Epithelial cell of proximal tubule (primary cell): ENCODE measurements around the gene NR2F1-AS1. TPM values are rescaled to one million over a fixed set of nuclear protein-coding genes. Genes with fewer than 3 reads are reported as not detected.

Source experiments
- DNase-seq: peaks from one replicate; pipeline ENCODE4 v3.0.0-alpha.2; 2011; ENCODE audit warnings: low read depth
- H3K4me3 ChIP-seq: 2 replicates; pipeline ENCODE4 v1.5.1; 2011; ENCODE audit warnings: low read depth, mild to moderate bottlenecking, low read length
- CTCF ChIP-seq: conservative IDR thresholded peaks from 2 replicates; pipeline ENCODE4 v1.5.1; 2012; ENCODE audit warnings: low read depth, mild to moderate bottlenecking, low read length
- total RNA-seq: library from RNA; depleted of rRNA; stranded (reverse); fragments of >200 nt; gene quantifications from 2 replicates; pipeline ENCODE4 v1.2.3, GENCODE V29; 2015

The NR2F1-AS1 gene
- total RNA-seq, 1 donor from 2014 or later: 1.6 TPM

- TF ChIP-seq CTCF: no peak
- DNase-seq: peak; percentile 57
- H3K4me3 ChIP-seq: no peak overlapping the region
Observed at GRCh38 chr5:93503598-93504067, 77.4 kb downstream of the NR2F1-AS1 start.

GRCh38 chr5:93497096-93497495, 83.9 kb downstream of the NR2F1-AS1 start:
- no peak for DNase-seq
- TF ChIP-seq CTCF: no peak

GRCh38 chr5:93479982-93480509, 101.0 kb downstream of the NR2F1-AS1 start:
- no peak for TF ChIP-seq CTCF
- no peak for DNase-seq
- no peak overlapping the region for H3K4me3 ChIP-seq

More at GRCh38 chr5:93497096-93497495, 83.9 kb downstream of the NR2F1-AS1 start:
- H3K4me3 ChIP-seq: no peak overlapping the region

GRCh38 chr5:93477816-93478215, 103.2 kb downstream of the NR2F1-AS1 start:
- H3K4me3 ChIP-seq: no peak overlapping the region
- no peak for DNase-seq
- TF ChIP-seq CTCF: no peak

GRCh38 chr5:93476251-93476742, 104.7 kb downstream of the NR2F1-AS1 start:
- H3K4me3 ChIP-seq: no peak overlapping the region
- TF ChIP-seq CTCF: no peak
- no peak for DNase-seq

GRCh38 chr5:93462916-93463315, 118.1 kb downstream of the NR2F1-AS1 start:
- TF ChIP-seq CTCF: no peak
- no peak for DNase-seq

GRCh38 chr5:93461756-93462155, 119.3 kb downstream of the NR2F1-AS1 start:
- no peak overlapping the region for H3K4me3 ChIP-seq
- no peak for TF ChIP-seq CTCF
- DNase-seq: no peak

More at GRCh38 chr5:93462916-93463315, 118.1 kb downstream of the NR2F1-AS1 start:
- H3K4me3 ChIP-seq: no peak overlapping the region
